ENCODE data around the gene IL11. TPM values are rescaled to one million over a fixed set of nuclear protein-coding genes. Genes with fewer than 3 reads are reported as not detected.

Gene IL11
- total RNA-seq, 1 experiment from 2014 or later, result 3.9 TPM

DNA sequence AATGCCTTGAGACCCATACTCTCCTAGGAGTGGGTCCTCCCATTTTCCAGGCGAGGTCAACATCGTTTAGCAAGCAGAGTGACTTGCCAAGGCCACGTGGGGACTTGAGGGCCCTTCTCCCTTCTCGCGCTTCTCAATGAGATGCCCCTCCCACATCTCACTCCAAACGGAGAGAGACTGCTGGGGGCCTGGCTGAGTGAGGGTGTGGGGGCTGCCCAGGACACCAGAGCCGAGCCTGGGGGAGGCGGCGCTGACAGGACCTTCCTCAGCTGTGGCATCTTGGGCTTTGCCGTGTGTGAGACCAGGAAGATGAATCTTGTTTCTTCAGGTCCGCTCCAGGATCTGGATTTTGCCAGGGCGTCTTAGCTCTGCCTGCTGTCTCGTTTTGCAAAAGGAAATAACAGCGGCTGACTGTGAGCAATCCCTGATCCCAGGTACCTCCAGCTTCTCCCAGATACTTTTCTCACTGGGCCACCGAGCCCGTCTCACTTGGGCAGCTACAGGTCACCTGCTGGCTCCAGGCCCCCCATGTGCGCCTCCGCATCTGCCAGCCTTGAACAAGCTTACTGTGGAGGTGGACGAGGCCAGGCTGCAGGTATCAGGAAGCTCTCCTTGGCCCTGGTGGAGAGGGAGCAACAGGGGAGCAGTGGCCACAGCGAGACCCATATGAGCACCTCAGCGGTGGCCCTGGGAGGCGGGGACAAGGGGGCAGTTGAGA lies 21.8 kb downstream of the IL11 start:
- Histone ChIP-seq H2BK12ac (ENCODE audit: insufficient read length, low read depth, low read length) (no peak overlapping the region), H4K91ac (ENCODE audit: insufficient read length, low read depth, low read length) (no peak overlapping the region), H2BK20ac (ENCODE audit: low read depth, low read length, poor library complexity, severe bottlenecking) (no peak overlapping the region), H4K8ac (replicated peaks; ENCODE audit: insufficient read length, low read depth, low read length) (no peak overlapping the region), H2BK15ac (ENCODE audit: low read depth, low read length) (no peak overlapping the region), H2BK120ac (ENCODE audit: low read depth, low read length, poor library complexity, severe bottlenecking) (no peak overlapping the region), H3K27me3 (ENCODE audit: insufficient read depth, low read length) (peaks cover 14% of the 10 kb centered on the region; the same call in 1 of the 2 replicates), H2AFZ (ENCODE audit: low read length) (no peak overlapping the region), H3K23ac (ENCODE audit: insufficient read length, low read depth, low read length) (no peak overlapping the region), H3K4me2 (ENCODE audit: insufficient read depth, insufficient read length, low read length) (peak overlapping the region; percentile 35), H3K23me2 (ENCODE audit: insufficient read length, low read depth, low read length, poor library complexity, severe bottlenecking) (peaks cover 7% of the 10 kb centered on the region), H2BK5ac (ENCODE audit: insufficient read length, low read length) (no peak overlapping the region), H3K14ac (ENCODE audit: insufficient read depth, low read length) (peak overlapping the region; percentile 77; the same call in 1 of the 2 replicates), H3K79me2 (ENCODE audit: insufficient read depth, low read length) (no peaks in the 10 kb centered on the region), H4K20me1 (ENCODE audit: control insufficient read depth, insufficient read depth, insufficient read length) (no peaks in the 10 kb centered on the region), H3K79me1 (ENCODE audit: insufficient read depth, low read depth, low read length, poor library complexity, severe bottlenecking) (no peaks in the 10 kb centered on the region), H3T11ph (ENCODE audit: low read length) (no peak overlapping the region), H3K4me1 (ENCODE audit: insufficient read depth, low read length) (peaks cover 2% of the 10 kb centered on the region; the same call in 1 of the 2 replicates), H3K9me3 (ENCODE audit: control insufficient read depth, low read depth, low read length) (no peaks in the 10 kb centered on the region), H3K9ac (ENCODE audit: extremely low read depth, insufficient read length, low read length) (peak overlapping the region; percentile 24), H3K18ac (ENCODE audit: insufficient read length, low read depth, low read length) (peak overlapping the region; percentile 54), H4K5ac (ENCODE audit: insufficient read length, low read depth, low read length) (no peak overlapping the region), H3K4ac (ENCODE audit: low read depth, low read length) (no peak overlapping the region), H3K27ac (ENCODE audit: insufficient read length, low read depth, low read length) (peak overlapping the region; percentile 59), H2AK5ac (ENCODE audit: insufficient read length, low read length) (no peak overlapping the region), H3K56ac (ENCODE audit: insufficient read length, low read depth, low read length) (no peak overlapping the region)
- DNase-seq, result peak; percentile 69
- TF ChIP-seq, protein P1, sequence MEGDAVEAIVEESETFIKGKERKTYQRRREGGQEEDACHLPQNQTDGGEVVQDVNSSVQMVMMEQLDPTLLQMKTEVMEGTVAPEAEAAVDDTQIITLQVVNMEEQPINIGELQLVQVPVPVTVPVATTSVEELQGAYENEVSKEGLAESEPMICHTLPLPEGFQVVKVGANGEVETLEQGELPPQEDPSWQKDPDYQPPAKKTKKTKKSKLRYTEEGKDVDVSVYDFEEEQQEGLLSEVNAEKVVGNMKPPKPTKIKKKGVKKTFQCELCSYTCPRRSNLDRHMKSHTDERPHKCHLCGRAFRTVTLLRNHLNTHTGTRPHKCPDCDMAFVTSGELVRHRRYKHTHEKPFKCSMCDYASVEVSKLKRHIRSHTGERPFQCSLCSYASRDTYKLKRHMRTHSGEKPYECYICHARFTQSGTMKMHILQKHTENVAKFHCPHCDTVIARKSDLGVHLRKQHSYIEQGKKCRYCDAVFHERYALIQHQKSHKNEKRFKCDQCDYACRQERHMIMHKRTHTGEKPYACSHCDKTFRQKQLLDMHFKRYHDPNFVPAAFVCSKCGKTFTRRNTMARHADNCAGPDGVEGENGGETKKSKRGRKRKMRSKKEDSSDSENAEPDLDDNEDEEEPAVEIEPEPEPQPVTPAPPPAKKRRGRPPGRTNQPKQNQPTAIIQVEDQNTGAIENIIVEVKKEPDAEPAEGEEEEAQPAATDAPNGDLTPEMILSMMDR (conservative IDR thresholded peaks at IDR 0.05), result no peak
- H3K27me3 Mint-ChIP-seq (ENCODE audit: low read depth), result peaks cover 31% of the 10 kb centered on the region
- no peaks in the 10 kb centered on the region; a peak in 1 of 5 replicates for H3K9me3 Mint-ChIP-seq
- WGBS (ENCODE audit: extremely low coverage, insufficient read length, low lambda C conversion rate), result no CpG with 5 or more reads among the region's 22 CpGs
- H3K4me3 Mint-ChIP-seq, result peak overlapping the region; percentile 49 to 72
- H3K27ac Mint-ChIP-seq, result peak overlapping the region; percentile 94 to 99 (median 96)
- peaks cover 11 to 59% (median 40%) of the 10 kb centered on the region in 3 experiments; a peak in 6 of 7 replicates for H3K36me3 Mint-ChIP-seq (ENCODE audit: insufficient read depth in 1 of 3, low read depth in 3 of 3)
- H3K4me1 Mint-ChIP-seq, result peaks cover 62 to 75% of the 10 kb centered on the region in 2 experiments

Measured in H9 (cell line).